ENCODE data around the gene SLC35F3. TPM values are rescaled to one million over a fixed set of nuclear protein-coding genes. Genes with fewer than 3 reads are reported as not detected.

Gene SLC35F3
- total RNA-seq, 1 donor from 2014 or later = 0.49 TPM

DNA sequence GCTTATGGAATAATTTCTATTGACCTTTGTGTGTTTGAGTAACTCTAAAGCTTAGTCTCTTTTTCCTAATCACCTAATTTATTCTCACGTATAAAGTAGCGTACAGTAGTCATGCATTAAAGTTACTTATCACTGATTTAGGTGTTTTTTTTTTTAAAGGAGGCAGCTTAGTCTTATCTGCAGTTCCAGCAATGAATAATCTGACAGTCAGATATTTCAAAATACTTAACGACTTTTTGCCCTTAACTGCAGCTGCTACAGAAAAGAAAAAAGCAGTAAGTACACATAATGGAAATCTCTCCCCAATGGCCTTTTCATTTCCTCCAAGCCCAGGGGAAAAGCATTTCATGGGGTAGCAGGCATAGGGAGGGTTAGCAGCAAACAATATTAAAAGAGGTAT is 54.6 kb downstream of the SLC35F3 start:
- TF ChIP-seq, protein P1, sequence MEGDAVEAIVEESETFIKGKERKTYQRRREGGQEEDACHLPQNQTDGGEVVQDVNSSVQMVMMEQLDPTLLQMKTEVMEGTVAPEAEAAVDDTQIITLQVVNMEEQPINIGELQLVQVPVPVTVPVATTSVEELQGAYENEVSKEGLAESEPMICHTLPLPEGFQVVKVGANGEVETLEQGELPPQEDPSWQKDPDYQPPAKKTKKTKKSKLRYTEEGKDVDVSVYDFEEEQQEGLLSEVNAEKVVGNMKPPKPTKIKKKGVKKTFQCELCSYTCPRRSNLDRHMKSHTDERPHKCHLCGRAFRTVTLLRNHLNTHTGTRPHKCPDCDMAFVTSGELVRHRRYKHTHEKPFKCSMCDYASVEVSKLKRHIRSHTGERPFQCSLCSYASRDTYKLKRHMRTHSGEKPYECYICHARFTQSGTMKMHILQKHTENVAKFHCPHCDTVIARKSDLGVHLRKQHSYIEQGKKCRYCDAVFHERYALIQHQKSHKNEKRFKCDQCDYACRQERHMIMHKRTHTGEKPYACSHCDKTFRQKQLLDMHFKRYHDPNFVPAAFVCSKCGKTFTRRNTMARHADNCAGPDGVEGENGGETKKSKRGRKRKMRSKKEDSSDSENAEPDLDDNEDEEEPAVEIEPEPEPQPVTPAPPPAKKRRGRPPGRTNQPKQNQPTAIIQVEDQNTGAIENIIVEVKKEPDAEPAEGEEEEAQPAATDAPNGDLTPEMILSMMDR (IDR thresholded peaks at IDR 0.05) = no peak
- no peak for TF ChIP-seq POLR2A (IDR thresholded peaks at IDR 0.05)
- TF ChIP-seq POLR2AphosphoS5 (IDR thresholded peaks at IDR 0.05; ENCODE audit: insufficient read depth in 1 of 2, low read depth in 1 of 2) = no peak
- DNase-seq (ENCODE audit: extremely low spot score in 2 of 2) = no peak
- intact Hi-C loops (cut with DNase I) = no loop called here

DNA sequence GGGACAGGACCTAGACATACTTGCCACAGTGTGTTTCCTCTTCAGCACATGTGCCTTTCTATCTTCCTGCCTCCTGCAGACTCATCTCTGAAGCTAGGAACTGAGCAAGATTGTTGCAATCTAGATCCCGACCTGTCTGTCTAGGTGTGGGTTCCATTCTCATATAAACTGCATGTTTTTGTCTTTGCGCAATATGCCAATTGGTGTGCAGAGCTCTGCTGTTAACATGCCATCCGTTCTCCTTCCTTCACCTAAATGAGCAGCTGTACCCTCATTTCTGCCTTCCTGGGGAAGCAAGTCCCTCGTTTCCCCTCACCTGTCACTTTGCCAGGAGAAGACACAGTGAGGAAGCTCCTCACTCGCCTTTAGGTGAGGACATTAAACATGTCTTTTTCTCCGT is 55.5 kb downstream of the SLC35F3 start:
- Histone ChIP-seq H3K9me3 (no peaks in the 10 kb centered on the region), H3K4me1 (no peaks in the 10 kb centered on the region), H3K4me3 (no peak overlapping the region), H3K36me3 (no peaks in the 10 kb centered on the region), H3K27me3 (no peaks in the 10 kb centered on the region), H3K27ac (no peak overlapping the region)
- DNase-seq (ENCODE audit: extremely low spot score in 2 of 2) = no peak
- TF ChIP-seq, protein P1 (IDR thresholded peaks at IDR 0.05) = no peak
- TF ChIP-seq POLR2A (IDR thresholded peaks at IDR 0.05) (no peak), POLR2AphosphoS5 (IDR thresholded peaks at IDR 0.05; ENCODE audit: insufficient read depth in 1 of 2, low read depth in 1 of 2) (no peak)
- intact Hi-C loops (cut with DNase I) = no loop called here

More for the DNA sequence above, 54.6 kb downstream of the SLC35F3 start:
- Histone ChIP-seq H3K4me1 (no peaks in the 10 kb centered on the region), H3K4me3 (no peak overlapping the region), H3K9me3 (no peaks in the 10 kb centered on the region), H3K27ac (no peak overlapping the region), H3K27me3 (no peaks in the 10 kb centered on the region), H3K36me3 (no peaks in the 10 kb centered on the region)

DNA sequence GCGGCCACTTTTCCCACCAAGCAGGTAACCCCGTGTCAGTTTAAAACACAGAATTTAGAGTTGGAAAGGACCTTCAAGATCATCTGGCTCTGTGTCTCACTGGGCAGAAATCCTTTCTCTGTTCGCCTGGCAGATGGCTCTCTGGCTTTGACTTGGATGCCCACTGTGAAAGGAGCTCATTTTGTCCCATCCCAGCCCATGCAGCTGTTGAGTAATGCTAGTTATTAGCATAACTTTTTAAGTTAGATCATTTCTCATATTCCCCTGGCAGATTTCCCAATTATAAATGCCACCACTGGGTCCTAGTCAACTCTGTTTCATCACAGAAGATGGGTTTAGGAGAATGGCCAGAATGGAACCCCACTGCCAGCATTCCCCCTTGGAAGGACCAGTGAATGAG is 55.9 kb downstream of the SLC35F3 start:
- no peak overlapping the region for H3K27ac ChIP-seq
- no peak for DNase-seq (ENCODE audit: extremely low spot score in 2 of 2)
- TF ChIP-seq, protein P1 (IDR thresholded peaks at IDR 0.05) = no peak
- TF ChIP-seq POLR2A (IDR thresholded peaks at IDR 0.05) = no peak
- no peak for TF ChIP-seq POLR2AphosphoS5 (IDR thresholded peaks at IDR 0.05; ENCODE audit: insufficient read depth in 1 of 2, low read depth in 1 of 2)
- H3K27me3 ChIP-seq = no peaks in the 10 kb centered on the region
- H3K4me1 ChIP-seq = no peaks in the 10 kb centered on the region
- no peak overlapping the region for H3K4me3 ChIP-seq
- no peaks in the 10 kb centered on the region for H3K9me3 ChIP-seq
- intact Hi-C loops (cut with DNase I) = no loop called here
- H3K36me3 ChIP-seq = no peaks in the 10 kb centered on the region

DNA sequence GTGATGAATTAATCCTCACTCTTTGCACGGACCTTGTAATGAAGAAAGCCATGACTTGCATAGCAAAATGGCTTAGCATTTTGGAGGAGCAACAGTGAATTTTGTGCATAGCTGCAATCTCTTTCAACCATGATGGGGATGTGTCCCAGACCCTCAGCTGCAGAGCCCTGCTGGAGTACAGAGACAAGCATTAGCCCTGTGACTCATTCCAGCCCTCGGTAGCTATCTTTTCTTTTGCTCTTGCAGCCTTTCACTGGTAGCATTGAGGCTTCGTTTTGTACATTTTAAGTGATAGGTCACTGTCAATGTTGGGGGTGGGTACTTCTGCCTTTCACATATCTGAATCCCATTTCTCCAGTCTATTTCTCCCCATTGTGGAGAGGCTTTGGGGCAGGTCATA is 58.4 kb downstream of the SLC35F3 start:
- no peak for DNase-seq (ENCODE audit: extremely low spot score in 2 of 2)
- intact Hi-C loops (cut with DNase I) = no loop called here
- Histone ChIP-seq H3K4me1 (no peaks in the 10 kb centered on the region), H3K36me3 (no peaks in the 10 kb centered on the region), H3K27me3 (no peaks in the 10 kb centered on the region), H3K9me3 (peaks cover 5% of the 10 kb centered on the region), H3K27ac (no peak overlapping the region), H3K4me3 (no peak overlapping the region)
- no peak for TF ChIP-seq POLR2A (IDR thresholded peaks at IDR 0.05)
- TF ChIP-seq, protein P1 (IDR thresholded peaks at IDR 0.05) = no peak
- no peak for TF ChIP-seq POLR2AphosphoS5 (IDR thresholded peaks at IDR 0.05; ENCODE audit: insufficient read depth in 1 of 2, low read depth in 1 of 2)

DNA sequence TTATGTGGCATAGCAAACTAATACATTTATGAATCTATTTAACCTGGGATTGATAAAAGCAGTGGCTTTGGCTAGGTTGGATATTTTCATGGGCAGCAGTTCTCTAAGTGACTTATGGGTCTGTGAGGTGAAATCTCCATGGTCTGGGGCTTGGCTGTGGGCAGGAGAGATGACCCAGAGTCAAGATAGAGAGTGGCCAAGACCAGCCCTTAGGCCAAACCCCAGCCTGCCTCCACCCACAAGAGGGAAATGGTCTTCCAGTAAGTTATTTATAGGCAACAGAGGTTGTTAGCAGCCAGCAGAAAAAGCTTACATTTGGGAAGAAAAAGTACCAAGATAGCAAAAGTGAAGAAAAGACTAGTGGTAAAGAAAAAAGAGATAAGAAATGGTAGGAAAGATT is 61.4 kb downstream of the SLC35F3 start:
- Histone ChIP-seq H3K27me3 (no peaks in the 10 kb centered on the region), H3K4me3 (no peak overlapping the region), H3K27ac (no peak overlapping the region), H3K4me1 (no peaks in the 10 kb centered on the region), H3K36me3 (no peaks in the 10 kb centered on the region), H3K9me3 (peaks cover 5% of the 10 kb centered on the region)
- intact Hi-C loops (cut with DNase I) = no loop called here
- no peak for TF ChIP-seq POLR2A (IDR thresholded peaks at IDR 0.05)
- TF ChIP-seq POLR2AphosphoS5 (IDR thresholded peaks at IDR 0.05; ENCODE audit: insufficient read depth in 1 of 2, low read depth in 1 of 2) = no peak
- DNase-seq (ENCODE audit: extremely low spot score in 2 of 2) = no peak
